NCI-H146 treated with DMSO at 0.1 percent for 48 hours (cell line): ENCODE measurements around the gene MARVELD2.
"Not testable (repeated sequence)": the region's sequence is repeated elsewhere in the genome, so short reads cannot be mapped to it uniquely, and the experiment has no call there.

Experiments used
- DNase-seq: peaks from one replicate; lab custom pipeline; 2025; ENCODE audit not compliant: unreplicated experiment; lab: John Stamatoyannopoulos, UW

MARVELD2 gene

GRCh38 chr5:69449511-69449910 lies 34.6 kb downstream of the MARVELD2 start:
- no peak for DNase-seq

GRCh38 chr5:69450116-69450515 lies 35.2 kb downstream of the MARVELD2 start:
- no peak for DNase-seq

- DNase-seq = not testable (repeated sequence)
Observed at GRCh38 chr5:69450527-69450926, 35.6 kb downstream of the MARVELD2 start.

DNA sequence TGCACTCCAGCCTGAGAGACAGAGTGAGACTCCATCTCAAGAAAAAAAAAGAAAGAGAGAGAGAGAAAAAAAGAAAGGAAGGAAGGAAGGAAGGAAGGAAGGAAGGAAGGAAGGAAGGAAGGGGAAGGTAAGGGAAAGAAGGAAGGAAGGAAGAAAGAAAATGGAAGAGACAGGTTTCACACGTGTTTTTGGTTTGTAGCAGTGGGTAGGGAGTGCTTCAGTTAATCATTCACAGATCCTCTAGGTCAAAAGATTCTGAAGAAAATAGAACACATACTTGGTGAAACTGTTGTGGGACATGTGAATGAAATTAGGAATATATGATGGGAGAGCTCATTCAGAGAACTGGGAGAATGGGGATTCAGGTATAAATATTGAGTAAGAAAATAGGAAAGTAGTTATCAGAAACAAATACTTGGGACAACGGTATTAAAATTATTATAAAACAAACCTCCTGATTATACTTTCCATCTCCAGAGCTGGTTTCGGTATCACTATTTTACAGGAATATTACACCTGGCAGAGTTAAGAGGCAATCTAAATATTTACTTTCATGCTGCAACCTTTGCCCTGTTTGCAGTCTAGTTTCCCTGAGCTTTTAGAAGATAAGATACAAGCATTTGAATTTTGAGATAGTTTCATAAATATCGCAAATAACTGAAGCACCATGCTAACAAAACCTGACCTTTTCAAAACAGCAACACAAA lies 37.2 kb downstream of the MARVELD2 start:
- no peak for DNase-seq

GRCh38 chr5:69453487-69453886 lies 38.6 kb downstream of the MARVELD2 start:
- DNase-seq = not testable (repeated sequence)

DNA sequence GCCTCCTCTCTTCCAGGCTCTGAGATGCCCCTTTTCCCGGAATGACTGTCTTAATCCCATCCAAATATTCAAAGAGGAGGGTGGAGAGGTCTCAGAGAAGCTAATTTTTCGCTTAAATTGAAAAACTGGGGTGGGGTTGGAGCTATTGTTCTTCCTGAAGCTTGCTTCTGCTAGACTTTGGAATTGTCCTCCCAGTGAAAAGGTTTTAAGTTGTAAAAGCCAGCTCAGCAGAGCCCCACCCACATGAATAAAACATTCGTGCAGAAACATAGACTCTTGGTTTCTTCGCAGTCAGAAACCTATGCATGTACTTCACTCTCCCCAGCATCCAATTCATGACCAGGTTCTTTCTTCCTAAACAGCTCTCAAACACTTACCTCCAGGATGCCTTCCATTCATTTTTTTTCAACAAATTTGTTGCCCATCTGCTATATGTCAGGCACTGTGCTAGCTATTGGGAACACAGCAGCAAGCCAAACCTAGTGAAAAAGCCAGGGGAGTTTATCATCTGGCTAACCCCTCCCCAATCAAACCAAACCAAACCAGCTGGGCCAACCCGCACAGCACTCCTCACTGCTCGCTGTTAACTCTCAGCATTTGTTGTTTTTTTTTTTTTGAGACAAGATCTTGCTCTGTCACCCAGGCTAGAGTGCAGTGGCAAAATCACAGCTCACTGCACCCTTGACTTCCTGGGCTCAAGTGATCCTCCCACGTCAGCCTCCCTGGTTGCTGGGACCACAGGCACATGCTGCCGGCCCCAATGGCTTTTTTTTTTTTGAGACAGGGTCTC lies 39.7 kb downstream of the MARVELD2 start:
- DNase-seq = no peak

DNA sequence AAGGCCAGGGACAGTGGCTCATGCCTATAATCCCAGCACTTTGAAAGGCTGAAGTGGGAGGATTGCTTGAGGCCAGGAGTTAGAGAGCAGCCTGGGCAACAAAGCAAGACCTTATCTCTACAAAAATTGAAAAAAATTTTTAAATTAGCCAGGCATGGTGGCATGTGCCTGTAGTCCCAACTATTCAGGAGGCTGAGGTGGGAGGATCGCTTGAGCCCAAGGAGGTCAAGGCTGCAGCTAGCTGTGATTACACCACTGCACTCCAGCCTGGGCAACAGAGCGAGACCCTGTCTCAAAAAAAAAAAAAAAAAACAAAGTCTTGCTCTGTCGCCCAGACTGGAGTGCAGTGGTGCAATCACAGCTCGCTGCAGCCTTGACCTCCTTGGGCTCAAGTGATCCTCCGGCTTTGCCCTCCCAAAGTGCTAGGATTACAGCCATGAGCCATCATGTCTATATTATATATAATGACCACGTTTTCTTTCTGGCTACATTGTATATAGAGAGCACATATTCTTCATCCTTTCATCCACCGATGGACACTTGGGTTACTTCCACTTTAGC lies 40.6 kb downstream of the MARVELD2 start:
- not testable (repeated sequence) for DNase-seq

DNA sequence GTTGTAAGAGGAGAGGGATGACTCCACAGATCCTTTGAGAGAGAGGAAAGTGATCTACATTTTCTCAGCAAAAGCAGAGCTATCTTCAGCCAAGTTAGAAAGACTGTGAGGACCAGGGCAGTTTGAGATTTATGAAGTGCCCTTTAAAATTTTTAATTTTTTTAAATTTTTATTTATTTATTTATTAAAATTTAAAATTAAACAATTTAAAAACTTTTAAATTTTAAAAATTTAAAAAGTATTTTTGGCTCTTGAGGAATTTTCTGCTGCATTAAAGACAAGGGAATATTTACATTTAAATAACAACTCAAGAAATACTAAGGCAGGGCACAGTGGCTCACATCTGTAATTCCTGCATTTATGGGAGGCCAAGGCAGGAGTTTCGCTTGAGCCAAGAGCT lies 47.3 kb downstream of the MARVELD2 start:
- DNase-seq = no peak

- not testable (repeated sequence) for DNase-seq
Observed at GRCh38 chr5:69466375-69466774, 51.5 kb downstream of the MARVELD2 start.

- DNase-seq = no peak
Observed at GRCh38 chr5:69467442-69468225, 52.7 kb downstream of the MARVELD2 start.

DNA sequence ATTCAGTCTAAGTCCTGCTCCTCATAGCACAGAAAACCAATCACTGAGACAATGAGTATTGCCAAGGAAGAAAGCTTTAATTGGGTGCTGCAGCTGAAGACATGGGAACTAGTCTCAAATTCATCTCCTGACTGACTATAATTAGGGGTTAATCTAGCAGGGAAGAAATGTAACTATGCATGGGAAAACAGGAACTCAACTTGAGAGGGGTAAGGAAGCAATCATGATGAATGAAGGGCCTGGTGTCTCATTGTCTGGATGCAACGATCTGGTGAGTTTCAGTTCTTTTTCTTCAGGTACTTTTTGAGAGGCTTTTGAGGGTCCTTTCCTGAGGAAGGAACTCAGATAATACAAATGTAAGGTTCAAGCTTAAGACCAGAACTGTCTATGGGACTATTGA lies 53.7 kb downstream of the MARVELD2 start:
- no peak for DNase-seq

GRCh38 chr5:69471516-69471915 lies 56.6 kb downstream of the MARVELD2 start:
- not testable (repeated sequence) for DNase-seq

DNA sequence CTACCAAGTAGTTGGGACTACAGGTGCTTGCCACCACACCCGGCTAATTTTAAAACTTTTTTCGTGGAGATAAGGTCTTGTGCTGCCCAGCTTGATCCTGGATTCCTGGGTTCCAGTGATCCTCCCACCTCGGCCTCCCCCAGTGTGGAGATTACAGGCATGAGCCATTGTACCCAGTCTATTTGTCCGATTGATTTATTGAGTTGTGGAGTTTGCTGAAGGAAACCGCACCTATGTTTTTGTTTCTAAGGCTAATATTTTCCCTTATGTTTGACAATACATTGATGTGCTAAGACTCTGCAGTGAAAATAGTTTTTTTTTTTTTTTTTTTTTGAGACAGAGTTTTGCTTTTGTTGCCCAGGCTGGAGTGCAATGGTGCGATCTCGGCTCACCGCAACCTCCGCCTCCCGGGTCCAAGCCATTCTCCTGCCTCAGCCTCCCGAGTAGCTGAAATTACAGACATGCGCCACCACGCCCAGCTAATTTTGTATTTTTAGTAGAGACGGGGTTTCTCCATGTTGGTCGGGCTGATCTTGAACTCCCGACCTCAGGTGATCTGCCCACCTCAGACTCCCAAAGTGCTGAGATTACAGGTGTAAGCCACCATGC lies 57.7 kb downstream of the MARVELD2 start:
- DNase-seq = not testable (repeated sequence)

DNA sequence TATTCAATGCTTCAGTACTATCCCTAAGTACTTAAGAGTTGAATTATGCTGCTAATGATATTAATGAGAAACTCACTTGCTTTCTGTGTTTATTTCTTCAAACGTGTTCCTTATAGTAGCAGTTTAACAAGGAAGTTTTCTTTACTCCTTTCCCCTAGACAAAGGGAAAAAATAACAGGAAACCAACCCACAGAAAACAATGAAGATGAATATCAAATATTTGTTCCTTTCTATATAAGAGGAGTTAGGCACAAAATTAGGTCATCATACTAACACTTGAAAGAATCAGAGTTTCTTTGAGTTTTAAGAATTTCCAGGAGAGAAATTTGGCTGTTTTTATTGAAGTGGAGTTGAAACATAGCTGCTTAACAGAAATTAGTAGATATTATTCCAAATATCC lies 62.3 kb downstream of the MARVELD2 start:
- no peak for DNase-seq

- DNase-seq = not testable (repeated sequence)
Observed at GRCh38 chr5:69478296-69478695, 63.4 kb downstream of the MARVELD2 start.

- no peak for DNase-seq
Observed at GRCh38 chr5:69484891-69485290, 70.0 kb downstream of the MARVELD2 start.

- DNase-seq = no peak
Observed at GRCh38 chr5:69485471-69485870, 70.6 kb downstream of the MARVELD2 start.

DNA sequence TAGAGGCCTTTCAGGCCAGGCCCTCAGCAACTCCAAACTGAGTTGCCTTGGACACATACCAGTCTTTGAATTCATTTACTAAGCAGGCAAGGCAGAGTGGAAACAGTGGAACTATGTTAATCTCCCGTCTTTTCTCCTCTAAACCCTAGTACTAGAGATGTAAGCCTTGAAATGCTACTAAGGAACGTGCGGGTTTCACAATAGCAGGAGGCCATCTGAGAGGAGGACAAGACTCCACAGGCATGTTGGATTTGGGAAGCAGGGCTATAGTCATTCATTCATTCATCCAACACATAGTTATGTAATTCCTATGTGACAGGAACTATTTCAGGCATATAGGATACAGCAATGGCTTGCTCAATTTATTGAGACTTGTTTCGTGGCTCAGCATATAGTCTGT lies 74.3 kb downstream of the MARVELD2 start:
- no peak for DNase-seq

- no peak for DNase-seq
Observed at GRCh38 chr5:69491027-69491426, 76.1 kb downstream of the MARVELD2 start.

- no peak for DNase-seq
Observed at GRCh38 chr5:69491838-69492390, 77.0 kb downstream of the MARVELD2 start.
